ENCODE data around the gene NEUROD2. TPM values are rescaled to one million over a fixed set of nuclear protein-coding genes. Genes with fewer than 3 reads are reported as not detected.

The NEUROD2 gene
- total RNA-seq, 2 donors from 2014 or later, result not detected

DNA sequence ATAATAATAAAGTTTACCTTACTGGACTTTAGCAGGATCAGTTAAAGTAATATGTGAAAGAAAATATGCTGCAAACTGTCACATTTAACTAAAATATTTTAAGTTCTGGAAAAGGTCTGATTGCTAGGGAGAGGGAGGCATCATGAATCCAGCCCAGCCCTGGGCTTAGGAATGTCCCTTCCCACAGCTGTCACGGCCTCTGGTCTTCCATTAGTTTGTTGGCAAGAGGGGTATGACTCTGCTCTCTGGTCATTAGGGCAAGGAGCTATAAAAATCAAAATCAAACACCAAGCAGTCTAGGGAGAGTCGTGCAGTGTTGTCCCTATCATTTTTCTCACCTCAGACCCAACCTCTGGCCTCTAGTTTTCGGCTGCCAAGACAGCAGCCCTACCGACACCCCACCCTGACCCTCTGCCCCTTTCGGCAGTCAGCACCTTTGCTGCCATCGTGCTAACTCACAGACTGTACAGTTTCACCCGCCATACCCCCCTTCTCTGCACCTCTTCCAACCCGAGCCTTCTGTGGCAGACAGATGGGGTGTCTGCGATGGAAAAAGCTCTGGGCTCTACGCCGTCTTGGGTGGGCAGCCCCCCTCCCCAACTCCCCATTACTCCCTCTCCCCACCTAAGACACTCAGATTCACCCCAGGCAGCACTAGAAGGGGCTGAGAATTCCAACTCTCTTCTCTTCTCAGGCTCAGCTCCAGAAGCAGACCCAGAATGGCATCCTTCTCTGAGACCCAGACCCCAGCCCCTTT is 41.4 kb downstream of the NEUROD2 start:
- TF ChIP-seq, protein P1, sequence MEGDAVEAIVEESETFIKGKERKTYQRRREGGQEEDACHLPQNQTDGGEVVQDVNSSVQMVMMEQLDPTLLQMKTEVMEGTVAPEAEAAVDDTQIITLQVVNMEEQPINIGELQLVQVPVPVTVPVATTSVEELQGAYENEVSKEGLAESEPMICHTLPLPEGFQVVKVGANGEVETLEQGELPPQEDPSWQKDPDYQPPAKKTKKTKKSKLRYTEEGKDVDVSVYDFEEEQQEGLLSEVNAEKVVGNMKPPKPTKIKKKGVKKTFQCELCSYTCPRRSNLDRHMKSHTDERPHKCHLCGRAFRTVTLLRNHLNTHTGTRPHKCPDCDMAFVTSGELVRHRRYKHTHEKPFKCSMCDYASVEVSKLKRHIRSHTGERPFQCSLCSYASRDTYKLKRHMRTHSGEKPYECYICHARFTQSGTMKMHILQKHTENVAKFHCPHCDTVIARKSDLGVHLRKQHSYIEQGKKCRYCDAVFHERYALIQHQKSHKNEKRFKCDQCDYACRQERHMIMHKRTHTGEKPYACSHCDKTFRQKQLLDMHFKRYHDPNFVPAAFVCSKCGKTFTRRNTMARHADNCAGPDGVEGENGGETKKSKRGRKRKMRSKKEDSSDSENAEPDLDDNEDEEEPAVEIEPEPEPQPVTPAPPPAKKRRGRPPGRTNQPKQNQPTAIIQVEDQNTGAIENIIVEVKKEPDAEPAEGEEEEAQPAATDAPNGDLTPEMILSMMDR (IDR thresholded peaks at IDR 0.05), result no peak
- Histone ChIP-seq H3K4me3 (no peak overlapping the region), H3K4me1 (ENCODE audit: control insufficient read depth in 1 of 2, low read depth in 2 of 2) (no peaks in the 10 kb centered on the region), H3K36me3 (peaks cover 30% of the 10 kb centered on the region), H3K9me3 (no peaks in the 10 kb centered on the region), H3K27ac (no peak overlapping the region), H3K27me3 (replicated peaks; ENCODE audit: insufficient read depth) (no peaks in the 10 kb centered on the region)
- DNase-seq (ENCODE audit: low spot score), result no peak
- no peak for ATAC-seq (ENCODE audit: insufficient number of reproducible peaks, low FRiP score, low read depth)

DNA sequence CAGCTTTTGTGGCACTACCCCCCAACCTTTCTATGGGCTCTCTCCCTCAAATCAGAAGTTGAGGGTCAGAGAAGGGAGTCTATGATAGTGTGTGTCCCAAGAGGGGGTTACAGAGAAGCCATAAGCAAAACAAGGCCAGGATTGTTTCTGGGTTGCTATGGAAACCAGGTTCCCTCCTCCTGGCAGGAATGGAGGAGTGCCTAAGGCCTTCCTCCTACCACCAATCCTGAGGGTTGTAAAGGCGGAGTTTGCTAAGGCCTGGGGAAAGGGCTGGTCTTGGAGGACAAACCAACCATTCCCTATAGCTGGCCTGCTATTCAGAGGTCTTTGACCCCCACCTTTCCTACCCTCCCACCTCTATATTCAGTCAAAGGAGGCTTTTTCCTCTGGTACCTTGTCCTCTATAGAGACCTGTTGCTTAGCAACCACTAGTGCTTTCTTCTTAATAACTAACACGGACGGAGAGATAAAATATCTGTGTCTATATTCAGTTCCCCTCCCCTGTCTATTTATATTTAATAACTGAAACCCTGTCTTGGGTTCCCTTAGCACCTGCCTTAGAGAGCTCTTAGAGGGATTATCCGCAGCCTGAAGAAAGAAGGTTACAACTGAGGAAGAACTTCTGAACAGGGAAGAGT is 43.4 kb downstream of the NEUROD2 start:
- Histone ChIP-seq H3K27ac (no peak overlapping the region), H3K36me3 (peaks cover 33% of the 10 kb centered on the region), H3K27me3 (replicated peaks; ENCODE audit: insufficient read depth) (no peaks in the 10 kb centered on the region), H3K4me3 (no peak overlapping the region), H3K9me3 (no peaks in the 10 kb centered on the region), H3K4me1 (ENCODE audit: control insufficient read depth in 1 of 2, low read depth in 2 of 2) (no peaks in the 10 kb centered on the region)
- TF ChIP-seq, protein P1 (IDR thresholded peaks at IDR 0.05), result no peak
- DNase-seq (ENCODE audit: low spot score) (no peak), ATAC-seq (ENCODE audit: insufficient number of reproducible peaks, low FRiP score, low read depth) (no peak)

DNA sequence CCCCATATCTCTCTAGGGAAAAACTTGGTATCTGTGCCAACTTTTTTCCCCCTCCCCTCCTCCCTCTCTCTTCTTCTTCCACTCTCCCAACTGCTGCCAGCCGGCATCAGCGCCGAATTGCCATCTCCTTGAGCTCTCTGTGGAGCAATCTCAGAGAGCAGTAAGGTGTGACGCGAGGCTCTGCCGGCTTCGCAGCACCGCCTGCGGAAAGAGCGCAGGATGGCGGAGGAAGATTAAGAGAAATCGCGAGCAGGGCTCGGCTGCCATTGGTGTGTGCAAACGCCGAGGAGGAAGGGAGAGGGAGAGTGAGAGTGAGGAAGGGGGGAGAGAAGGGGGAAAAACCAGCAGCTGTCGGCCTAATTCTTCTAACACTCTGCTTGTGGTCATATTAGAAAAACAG is 44.2 kb downstream of the NEUROD2 start:
- Histone ChIP-seq H3K27me3 (replicated peaks; ENCODE audit: insufficient read depth) (no peaks in the 10 kb centered on the region), H3K36me3 (peaks cover 34% of the 10 kb centered on the region), H3K4me3 (no peak overlapping the region), H3K4me1 (ENCODE audit: control insufficient read depth in 1 of 2, low read depth in 2 of 2) (no peaks in the 10 kb centered on the region), H3K9me3 (no peaks in the 10 kb centered on the region), H3K27ac (no peak overlapping the region)
- TF ChIP-seq, protein P1 (IDR thresholded peaks at IDR 0.05), result no peak
- DNase-seq (ENCODE audit: low spot score) (no peak), ATAC-seq (ENCODE audit: insufficient number of reproducible peaks, low FRiP score, low read depth) (no peak)

DNA sequence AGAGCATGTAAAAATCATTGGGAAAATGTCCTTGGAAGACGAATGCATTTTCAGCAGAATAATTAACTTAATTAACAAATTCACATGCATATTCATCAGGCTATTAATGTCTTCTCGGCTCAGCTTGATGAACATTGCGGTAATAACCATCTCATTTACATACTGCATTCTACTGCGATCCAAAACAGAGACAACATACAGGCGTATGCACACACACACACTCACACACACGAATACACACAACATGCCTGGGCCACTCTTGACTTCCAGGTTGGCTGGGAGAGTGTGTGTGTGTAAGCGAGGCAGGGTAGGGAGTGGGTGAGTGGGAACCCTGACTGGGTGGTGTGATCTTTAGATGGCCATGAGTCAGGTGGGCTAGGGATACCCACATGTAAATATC is 44.7 kb downstream of the NEUROD2 start:
- Histone ChIP-seq H3K27me3 (replicated peaks; ENCODE audit: insufficient read depth) (no peaks in the 10 kb centered on the region), H3K9me3 (no peaks in the 10 kb centered on the region), H3K4me1 (ENCODE audit: control insufficient read depth in 1 of 2, low read depth in 2 of 2) (no peaks in the 10 kb centered on the region), H3K36me3 (peaks cover 36% of the 10 kb centered on the region), H3K27ac (no peak overlapping the region), H3K4me3 (no peak overlapping the region)
- DNase-seq (ENCODE audit: low spot score), result no peak
- TF ChIP-seq, protein P1 (IDR thresholded peaks at IDR 0.05), result no peak
- no peak for ATAC-seq (ENCODE audit: insufficient number of reproducible peaks, low FRiP score, low read depth)

DNA sequence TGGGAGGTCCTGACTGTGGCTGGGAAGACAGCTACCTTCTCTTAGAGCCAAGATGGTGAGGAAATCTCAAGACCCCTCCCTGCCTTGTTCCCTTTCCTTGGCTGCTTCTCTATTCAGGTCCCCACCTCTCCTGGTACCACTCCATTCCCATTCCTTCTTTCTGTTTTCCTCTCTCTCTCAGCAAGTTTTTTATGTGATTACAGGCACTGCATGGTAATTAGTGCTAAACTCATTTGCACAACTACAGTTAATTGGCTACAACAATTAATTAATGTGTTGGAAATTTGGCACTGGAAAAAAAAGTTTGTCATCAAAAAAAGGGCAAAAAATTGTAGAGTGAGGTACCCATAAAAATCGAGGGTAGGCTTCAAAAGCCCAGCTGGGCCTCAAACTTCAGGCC is 45.3 kb downstream of the NEUROD2 start:
- peaks cover 36% of the 10 kb centered on the region for H3K36me3 ChIP-seq

More for the DNA sequence above, 45.3 kb downstream of the NEUROD2 start:
- TF ChIP-seq, protein P1 (IDR thresholded peaks at IDR 0.05), result no peak
- Histone ChIP-seq H3K27me3 (replicated peaks; ENCODE audit: insufficient read depth) (no peaks in the 10 kb centered on the region), H3K4me1 (ENCODE audit: control insufficient read depth in 1 of 2, low read depth in 2 of 2) (no peaks in the 10 kb centered on the region), H3K27ac (no peak overlapping the region), H3K4me3 (no peak overlapping the region), H3K9me3 (no peaks in the 10 kb centered on the region)
- no peak for ATAC-seq (ENCODE audit: insufficient number of reproducible peaks, low FRiP score, low read depth)
- DNase-seq (ENCODE audit: low spot score), result no peak

All from thoracic aorta (tissue), 2 donors.